ENCODE data around the gene PPP1R15A.
"Not testable (repeated sequence)": the region's sequence is repeated elsewhere in the genome, so short reads cannot be mapped to it uniquely, and the experiment has no call there.

PPP1R15A gene

DNA sequence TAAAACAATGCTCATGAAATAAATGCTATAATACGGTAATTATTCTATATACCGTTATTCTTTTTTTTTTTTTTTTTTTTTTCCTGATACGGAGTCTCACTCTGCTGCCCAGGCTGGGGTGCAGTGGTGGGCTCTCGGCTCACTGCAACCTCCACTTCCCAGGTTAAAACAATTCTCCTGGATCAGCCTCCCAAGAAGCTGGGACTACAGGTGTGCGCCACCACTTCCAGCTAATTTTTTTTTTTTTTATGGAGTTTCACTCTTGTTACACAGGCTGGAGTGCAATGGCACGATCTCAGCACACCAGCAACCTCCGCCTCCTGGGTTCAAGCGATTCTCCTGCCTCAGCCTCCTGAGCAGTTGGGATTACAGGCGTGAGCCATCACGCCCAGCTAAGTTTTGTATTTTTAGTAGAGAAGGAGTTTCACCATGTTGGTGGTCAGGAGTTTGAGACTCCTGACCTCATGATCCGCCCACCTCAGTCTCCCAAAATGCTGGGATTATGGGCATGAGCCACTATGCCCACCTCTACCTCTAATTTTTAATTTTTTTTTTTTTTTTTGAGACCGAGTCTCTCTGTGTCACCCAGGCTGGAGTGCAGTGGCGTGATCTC, 6.9 kb downstream of the PPP1R15A start:
- Histone ChIP-seq H3K9me3 (no peaks in the 10 kb centered on the region), H3K4me1 (ENCODE audit: control insufficient read depth in 1 of 2, insufficient read depth in 1 of 2, low read depth in 1 of 2, low read length in 1 of 2) (peaks cover 57 to 63% of the 10 kb centered on the region in 2 experiments), H3K36me3 (peaks cover 47% of the 10 kb centered on the region), H3K27ac (no peak overlapping the region), H3K27me3 (no peaks in the 10 kb centered on the region), H3K4me3 (ENCODE audit: low read depth in 1 of 2, low read length in 1 of 2) (no peak overlapping the region)
- TF ChIP-seq CTCF (IDR thresholded peaks at IDR 0.05), result no peak

- H3K9me3 ChIP-seq; H3K27me3 ChIP-seq; H3K4me3 ChIP-seq (ENCODE audit: low read depth in 1 of 2, low read length in 1 of 2); H3K27ac ChIP-seq: not testable (repeated sequence)
- Histone ChIP-seq H3K4me1 (ENCODE audit: control insufficient read depth in 1 of 2, insufficient read depth in 1 of 2, low read depth in 1 of 2, low read length in 1 of 2) (peaks cover 51 to 57% of the 10 kb centered on the region in 2 experiments), H3K36me3 (peaks cover 41% of the 10 kb centered on the region)
Measured at GRCh38 chr19:48879696-48880095, 7.5 kb downstream of the PPP1R15A start.

DNA sequence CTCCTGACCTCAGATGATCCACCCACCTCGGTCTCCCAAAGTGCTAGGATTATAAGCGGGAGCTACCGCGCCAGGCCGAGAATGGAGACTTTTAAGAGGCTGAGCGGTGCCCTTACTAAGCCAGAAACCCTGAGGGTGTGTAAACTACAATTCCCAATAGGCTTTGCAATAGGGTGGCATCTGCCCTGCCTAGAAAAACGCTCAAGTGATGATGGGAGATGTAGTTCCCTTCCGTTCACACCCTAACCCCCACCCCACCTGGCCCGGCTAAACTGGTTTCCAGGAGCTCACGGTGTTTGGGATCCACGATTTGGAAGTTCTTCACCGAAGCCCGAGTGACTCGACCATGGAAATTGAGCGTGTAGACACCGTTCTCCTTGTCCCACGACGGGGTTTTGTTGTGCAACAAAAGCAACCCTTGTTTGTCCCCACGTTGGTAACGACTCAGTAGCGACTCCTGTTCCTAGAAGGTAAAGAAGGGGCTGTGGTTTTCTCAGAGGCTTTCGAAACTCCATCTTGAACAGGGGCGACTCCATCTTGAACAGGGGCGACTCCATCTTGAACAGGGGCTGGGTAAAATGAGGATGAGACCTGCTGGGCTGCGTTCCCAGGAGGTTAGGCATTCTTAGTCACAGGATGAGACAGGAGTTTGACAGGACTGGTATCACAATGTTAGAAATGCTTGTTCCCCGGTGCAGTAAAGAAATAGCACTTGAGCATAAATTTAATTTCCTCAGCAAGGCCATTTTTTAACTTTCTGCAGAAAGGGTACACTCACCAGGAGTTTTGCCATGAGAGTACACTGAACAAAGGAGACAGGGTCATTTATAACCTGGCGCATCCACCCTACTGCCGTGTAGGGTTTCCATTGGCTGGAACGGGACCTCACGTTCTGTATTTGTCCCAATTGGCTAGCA, 9.8 kb downstream of the PPP1R15A start:
- no peaks in the 10 kb centered on the region for H3K27me3 ChIP-seq
- TF ChIP-seq CTCF (IDR thresholded peaks at IDR 0.05), result no peak
- peaks cover 31 to 38% of the 10 kb centered on the region in 2 experiments for H3K4me1 ChIP-seq (ENCODE audit: control insufficient read depth in 1 of 2, insufficient read depth in 1 of 2, low read depth in 1 of 2, low read length in 1 of 2)
- H3K4me3 ChIP-seq (ENCODE audit: low read depth in 1 of 2, low read length in 1 of 2), result peak overlapping the region in 1 of 2 experiments; percentile 4
- H3K9me3 ChIP-seq, result no peaks in the 10 kb centered on the region
- peak overlapping the region; percentile 80 for H3K27ac ChIP-seq
- peaks cover 18% of the 10 kb centered on the region for H3K36me3 ChIP-seq

DNA sequence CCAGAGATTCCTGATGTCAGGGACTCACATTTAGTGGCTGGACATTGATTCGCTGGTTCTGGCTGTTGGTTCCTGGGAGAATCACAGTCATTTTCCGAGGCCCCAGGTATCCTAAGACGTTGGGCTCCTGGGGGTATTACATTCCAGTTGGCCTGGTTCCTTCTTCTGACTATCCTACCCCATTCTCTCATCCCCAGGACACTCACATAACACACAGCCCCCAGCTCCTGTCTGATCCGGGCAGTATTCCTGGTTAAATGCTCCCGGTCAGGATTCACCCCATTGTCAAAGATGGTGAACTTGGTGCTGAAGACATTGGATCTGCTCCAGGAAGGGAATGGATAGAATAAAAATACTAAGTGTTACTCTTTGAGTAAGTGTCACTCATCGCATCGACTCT, 11.5 kb downstream of the PPP1R15A start:
- no peaks in the 10 kb centered on the region for H3K9me3 ChIP-seq
- H3K4me3 ChIP-seq (ENCODE audit: low read depth in 1 of 2, low read length in 1 of 2), result no peak overlapping the region
- H3K4me1 ChIP-seq (ENCODE audit: control insufficient read depth in 1 of 2, insufficient read depth in 1 of 2, low read depth in 1 of 2, low read length in 1 of 2), result peaks cover 27 to 33% of the 10 kb centered on the region in 2 experiments
- H3K27me3 ChIP-seq, result no peaks in the 10 kb centered on the region
- no peak for TF ChIP-seq CTCF (IDR thresholded peaks at IDR 0.05)
- peak overlapping the region; percentile 80 for H3K27ac ChIP-seq
- peaks cover 1% of the 10 kb centered on the region for H3K36me3 ChIP-seq

DNA sequence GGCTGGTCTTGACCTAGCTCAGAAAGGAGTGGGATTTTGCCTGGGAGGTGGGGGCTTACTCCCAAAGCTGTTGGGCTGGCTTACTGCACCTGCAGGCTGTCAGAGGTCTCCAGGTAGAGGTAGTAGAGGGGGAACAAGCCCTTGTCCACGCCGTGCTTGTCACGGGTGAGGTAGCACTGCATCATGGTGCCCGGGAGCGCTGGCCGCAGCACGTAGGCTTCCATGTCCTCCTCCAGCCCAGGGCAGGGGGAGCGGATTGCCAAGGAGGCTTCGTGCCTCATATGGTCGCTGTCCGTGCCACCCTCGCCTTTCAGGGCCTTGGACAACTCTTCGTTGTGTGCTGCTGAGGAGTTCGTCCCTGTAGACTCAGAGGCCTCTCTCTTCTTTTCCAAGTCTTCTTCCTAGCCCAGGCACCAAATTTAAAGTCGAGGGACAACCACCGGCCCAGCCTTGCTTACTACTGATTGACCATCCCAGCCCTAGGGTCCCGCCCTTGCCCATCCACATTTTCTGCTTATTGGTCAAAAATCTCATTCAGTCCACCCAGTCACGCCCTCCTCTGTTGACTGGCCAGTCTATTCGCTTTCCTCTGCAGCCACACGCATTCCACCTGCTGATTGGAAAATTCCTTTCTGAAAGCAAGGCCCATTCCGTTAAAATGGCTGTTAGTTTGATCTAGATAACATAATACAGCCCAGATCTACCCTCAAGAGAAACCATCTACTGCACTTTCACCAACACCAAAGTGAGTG, 15.8 kb downstream of the PPP1R15A start:
- Histone ChIP-seq H3K27me3 (peaks cover 14% of the 10 kb centered on the region), H3K4me3 (ENCODE audit: low read depth in 1 of 2, low read length in 1 of 2) (no peak overlapping the region), H3K9me3 (no peaks in the 10 kb centered on the region), H3K4me1 (ENCODE audit: control insufficient read depth in 1 of 2, insufficient read depth in 1 of 2, low read depth in 1 of 2, low read length in 1 of 2) (peaks cover 7 to 8% of the 10 kb centered on the region in 2 experiments), H3K36me3 (no peaks in the 10 kb centered on the region), H3K27ac (no peak overlapping the region)
- TF ChIP-seq CTCF (IDR thresholded peaks at IDR 0.05), result no peak

DNA sequence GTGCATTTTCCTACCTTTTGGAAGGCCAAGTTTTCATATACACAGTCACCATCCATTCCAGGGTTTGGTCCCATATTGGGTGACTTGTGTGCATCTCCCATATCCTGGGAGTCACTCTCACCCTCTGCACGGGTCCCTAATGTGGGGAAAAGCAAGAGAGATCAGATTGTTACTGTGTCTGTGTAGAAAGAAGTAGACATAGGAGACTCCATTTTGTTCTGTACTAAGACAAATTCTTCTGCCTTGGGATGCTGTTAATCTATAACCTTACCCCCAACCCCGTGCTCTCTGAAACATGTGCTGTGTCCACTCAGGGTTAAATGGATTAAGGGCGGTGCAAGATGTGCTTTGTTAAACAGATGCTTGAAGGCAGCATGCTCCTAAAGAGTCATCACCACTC, 17.3 kb downstream of the PPP1R15A start:
- H3K4me1 ChIP-seq (ENCODE audit: control insufficient read depth in 1 of 2, insufficient read depth in 1 of 2, low read depth in 1 of 2, low read length in 1 of 2); H3K36me3 ChIP-seq; H3K27ac ChIP-seq; H3K4me3 ChIP-seq (ENCODE audit: low read depth in 1 of 2, low read length in 1 of 2); H3K9me3 ChIP-seq: not testable (repeated sequence)
- H3K27me3 ChIP-seq, result peaks cover 28% of the 10 kb centered on the region

Measured in neutrophil (primary cell).